C4-2B (cell line): Measurements from ENCODE around the gene CEP290.

Experiments used
- CTCF ChIP-seq: fragments of 450-650 bp; conservative IDR thresholded peaks from 2 replicates; pipeline ENCODE4 v1.5.1; 2017; ENCODE audit warnings: mild to moderate bottlenecking
- ZFX ChIP-seq: fragments of 450-650 bp; IDR thresholded peaks from 2 replicates; pipeline ENCODE4 v1.6.1; 2017

DNA sequence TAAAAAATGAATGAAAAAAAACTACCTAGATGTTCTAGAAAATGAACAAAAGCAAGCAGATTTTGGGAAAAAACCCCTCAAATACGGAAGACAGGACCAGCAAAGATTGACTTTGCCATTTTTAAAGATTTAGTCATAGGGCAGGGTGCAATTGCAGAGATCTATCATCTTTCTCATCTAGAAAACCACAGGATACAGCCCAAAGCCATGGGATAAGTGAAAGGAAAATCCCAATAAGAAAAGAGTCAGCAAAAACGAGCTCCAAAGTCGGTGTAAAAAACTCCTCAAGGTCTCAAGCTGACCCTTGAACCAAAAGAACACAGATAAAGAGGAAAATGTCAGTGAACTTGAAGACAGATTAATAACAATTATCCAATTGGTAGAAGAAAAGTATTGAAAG is 28.0 kb downstream of the CEP290 start:
- TF ChIP-seq CTCF (no peak), ZFX (no peak)
